K562 (cell line): ENCODE data around the gene UFC1.

Source experiments
- CHD2 ChIP-seq: IDR thresholded peaks from 2 replicates; pipeline ENCODE4 v1.6.1; 2011; ENCODE audit warnings: low read depth, low read length
- CHD4 ChIP-seq: fragments of 200-600 bp; sonication (generic); IDR thresholded peaks from 3 replicates; pipeline ENCODE4 v1.6.1; 2012; ENCODE audit warnings: low read depth, mild to moderate bottlenecking, mixed read lengths, low read length, inconsistent platforms; ENCODE audit not compliant: insufficient read depth, insufficient replicate concordance, poor library complexity, severe bottlenecking
- ETS1 ChIP-seq: conservative IDR thresholded peaks from 2 replicates; pipeline ENCODE4 v1.6.1; 2011; ENCODE audit warnings: low read depth, mild to moderate bottlenecking, low read length; ENCODE audit not compliant: control insufficient read depth
- EZH2 ChIP-seq: IDR thresholded peaks from 2 replicates; pipeline ENCODE4 v1.6.1; 2012; ENCODE audit warnings: low read depth, mild to moderate bottlenecking, inconsistent platforms, low read length, borderline replicate concordance
- HDAC1 ChIP-seq, 2 experiments: fragments of 450-650 bp; IDR thresholded peaks; 2 replicates each; pipeline ENCODE4 v1.6.1; 2016 to 2017; ENCODE audit warnings: inconsistent platforms in 1 of 2, mild to moderate bottlenecking in 1 of 2, moderate library complexity in 1 of 2
- HDAC6 ChIP-seq: IDR thresholded peaks from 2 replicates; pipeline ENCODE4 v1.6.1; 2012; ENCODE audit warnings: low read depth, mild to moderate bottlenecking, control low read depth, inconsistent platforms, low read length, moderate library complexity
- IRF2 ChIP-seq: sonication (generic); formaldehyde crosslinking; IDR thresholded peaks from 2 replicates; pipeline ENCODE4 v1.8.1; 2022; ENCODE audit warnings: mild to moderate bottlenecking, missing genetic modification reagents
- NFE2 ChIP-seq: IDR thresholded peaks from 2 replicates; pipeline ENCODE4 v1.6.1; 2014; ENCODE audit warnings: antibody characterized with exemption, low read depth
- POU5F1 ChIP-seq: fragments of 150-350 bp; IDR thresholded peaks from 2 replicates; pipeline ENCODE4 v1.6.1; 2014; ENCODE audit warnings: borderline replicate concordance, low read length, low read depth, mild to moderate bottlenecking; ENCODE audit not compliant: partially characterized antibody
- TCF15 ChIP-seq: fragments of 250-450 bp; sonication (Bioruptor Pico); IDR thresholded peaks from 2 replicates; pipeline ENCODE4 v1.8.0; 2022; ENCODE audit warnings: moderate library complexity, mild to moderate bottlenecking, inconsistent platforms
- TCF7 ChIP-seq: sonication (generic); IDR thresholded peaks from 2 replicates; pipeline ENCODE4 v1.6.1; 2016; ENCODE audit warnings: antibody characterized with exemption, borderline replicate concordance
- TEAD4 ChIP-seq, 2 experiments: sonication (generic) in 1 of 2; formaldehyde crosslinking in 1 of 2; IDR thresholded peaks; 2 replicates each; pipeline versions ENCODE4 v1.6.1 to v1.8.0; 2012 to 2022; ENCODE audit warnings: borderline replicate concordance in 1 of 2, inconsistent platforms in 1 of 2, low read length in 1 of 2, mild to moderate bottlenecking in 1 of 2, missing genetic modification reagents in 1 of 2
- ZFX ChIP-seq: sonication (generic); formaldehyde crosslinking; IDR thresholded peaks from 2 replicates; pipeline ENCODE4 v1.8.0; 2022; ENCODE audit warnings: mild to moderate bottlenecking, missing genetic modification reagents, moderate library complexity

- no peak for TF ChIP-seq ETS1
- TF ChIP-seq IRF2 (CRISPR knock-in tag), result no peak
- TF ChIP-seq HDAC1 (IDR thresholded peaks at IDR 0.05), result no peak
- no peak for TF ChIP-seq POU5F1
- no peak for TF ChIP-seq CHD2
- TF ChIP-seq ZFX (CRISPR knock-in tag), result no peak
- no peak for TF ChIP-seq TCF15 (CRISPR knock-in tag)
- no peak for TF ChIP-seq TCF7
- no peak for TF ChIP-seq HDAC6
- no peak for TF ChIP-seq TEAD4 (IDR thresholded peaks at IDR 0.05; ENCODE audit: low read length)
- no peak for TF ChIP-seq TEAD4 (CRISPR knock-in tag; IDR thresholded peaks at IDR 0.05; ENCODE audit: borderline replicate concordance)
- TF ChIP-seq CHD4, result no peak
- no peak for TF ChIP-seq NFE2
- TF ChIP-seq EZH2, result no peak
Measured at GRCh38 chr1:161138431-161138830, 15.3 kb upstream of the UFC1 start.
